ENCODE data around the gene RFTN1.

Gene RFTN1

GRCh38 chr3:16550676-16551341, 37.3 kb upstream of the RFTN1 start:
- DNase-seq (ENCODE audit: low read depth), result peak; percentile 62
- TF ChIP-seq, protein P1, sequence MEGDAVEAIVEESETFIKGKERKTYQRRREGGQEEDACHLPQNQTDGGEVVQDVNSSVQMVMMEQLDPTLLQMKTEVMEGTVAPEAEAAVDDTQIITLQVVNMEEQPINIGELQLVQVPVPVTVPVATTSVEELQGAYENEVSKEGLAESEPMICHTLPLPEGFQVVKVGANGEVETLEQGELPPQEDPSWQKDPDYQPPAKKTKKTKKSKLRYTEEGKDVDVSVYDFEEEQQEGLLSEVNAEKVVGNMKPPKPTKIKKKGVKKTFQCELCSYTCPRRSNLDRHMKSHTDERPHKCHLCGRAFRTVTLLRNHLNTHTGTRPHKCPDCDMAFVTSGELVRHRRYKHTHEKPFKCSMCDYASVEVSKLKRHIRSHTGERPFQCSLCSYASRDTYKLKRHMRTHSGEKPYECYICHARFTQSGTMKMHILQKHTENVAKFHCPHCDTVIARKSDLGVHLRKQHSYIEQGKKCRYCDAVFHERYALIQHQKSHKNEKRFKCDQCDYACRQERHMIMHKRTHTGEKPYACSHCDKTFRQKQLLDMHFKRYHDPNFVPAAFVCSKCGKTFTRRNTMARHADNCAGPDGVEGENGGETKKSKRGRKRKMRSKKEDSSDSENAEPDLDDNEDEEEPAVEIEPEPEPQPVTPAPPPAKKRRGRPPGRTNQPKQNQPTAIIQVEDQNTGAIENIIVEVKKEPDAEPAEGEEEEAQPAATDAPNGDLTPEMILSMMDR (IDR thresholded peaks at IDR 0.05; ENCODE audit: control insufficient read depth, insufficient read depth, low read depth, low read length, missing control alignments), result peak; percentile 80
- no peak overlapping the region for H3K4me3 ChIP-seq (ENCODE audit: control insufficient read depth, low read depth, low read length)

DNA sequence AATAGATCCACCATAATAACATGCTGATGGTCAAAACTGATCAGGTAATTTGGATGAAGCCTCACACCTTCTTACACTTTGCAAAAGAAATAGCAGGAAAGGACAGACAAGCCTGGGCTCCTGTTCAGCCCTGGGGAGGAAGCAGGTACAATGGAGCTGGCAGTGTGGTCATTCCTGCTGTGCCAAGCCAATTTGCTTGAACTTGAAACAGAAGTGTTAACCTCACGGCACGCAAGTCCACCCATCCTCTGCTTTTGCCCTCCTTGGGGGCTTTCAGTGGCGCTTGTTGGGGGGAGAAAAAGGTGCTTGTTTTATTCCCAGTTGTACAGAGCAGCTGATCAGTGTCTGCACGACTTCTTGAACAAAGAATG, 36.8 kb upstream of the RFTN1 start:
- no peak for DNase-seq (ENCODE audit: low read depth)
- no peak overlapping the region; the same call in none of the 2 replicates for H3K4me3 ChIP-seq (ENCODE audit: control insufficient read depth, low read depth, low read length)
- TF ChIP-seq, protein P1 (IDR thresholded peaks at IDR 0.05; ENCODE audit: control insufficient read depth, insufficient read depth, low read depth, low read length, missing control alignments), result no peak

GRCh38 chr3:16548721-16549120, 35.2 kb upstream of the RFTN1 start:
- TF ChIP-seq, protein P1 (IDR thresholded peaks at IDR 0.05; ENCODE audit: control insufficient read depth, insufficient read depth, low read depth, low read length, missing control alignments), result no peak
- DNase-seq (ENCODE audit: low read depth), result peak; percentile 31
- no peak overlapping the region for H3K4me3 ChIP-seq (ENCODE audit: control insufficient read depth, low read depth, low read length)

GRCh38 chr3:16547561-16548357, 34.3 kb upstream of the RFTN1 start:
- DNase-seq (ENCODE audit: low read depth), result no peak
- TF ChIP-seq, protein P1 (IDR thresholded peaks at IDR 0.05; ENCODE audit: control insufficient read depth, insufficient read depth, low read depth, low read length, missing control alignments), result no peak
- no peak overlapping the region for H3K4me3 ChIP-seq (ENCODE audit: control insufficient read depth, low read depth, low read length)

- TF ChIP-seq, protein P1 (IDR thresholded peaks at IDR 0.05; ENCODE audit: control insufficient read depth, insufficient read depth, low read depth, low read length, missing control alignments), result no peak
- DNase-seq (ENCODE audit: low read depth), result no peak
- no peak overlapping the region for H3K4me3 ChIP-seq (ENCODE audit: control insufficient read depth, low read depth, low read length)
Measured at GRCh38 chr3:16546186-16547010, 32.9 kb upstream of the RFTN1 start.

DNA sequence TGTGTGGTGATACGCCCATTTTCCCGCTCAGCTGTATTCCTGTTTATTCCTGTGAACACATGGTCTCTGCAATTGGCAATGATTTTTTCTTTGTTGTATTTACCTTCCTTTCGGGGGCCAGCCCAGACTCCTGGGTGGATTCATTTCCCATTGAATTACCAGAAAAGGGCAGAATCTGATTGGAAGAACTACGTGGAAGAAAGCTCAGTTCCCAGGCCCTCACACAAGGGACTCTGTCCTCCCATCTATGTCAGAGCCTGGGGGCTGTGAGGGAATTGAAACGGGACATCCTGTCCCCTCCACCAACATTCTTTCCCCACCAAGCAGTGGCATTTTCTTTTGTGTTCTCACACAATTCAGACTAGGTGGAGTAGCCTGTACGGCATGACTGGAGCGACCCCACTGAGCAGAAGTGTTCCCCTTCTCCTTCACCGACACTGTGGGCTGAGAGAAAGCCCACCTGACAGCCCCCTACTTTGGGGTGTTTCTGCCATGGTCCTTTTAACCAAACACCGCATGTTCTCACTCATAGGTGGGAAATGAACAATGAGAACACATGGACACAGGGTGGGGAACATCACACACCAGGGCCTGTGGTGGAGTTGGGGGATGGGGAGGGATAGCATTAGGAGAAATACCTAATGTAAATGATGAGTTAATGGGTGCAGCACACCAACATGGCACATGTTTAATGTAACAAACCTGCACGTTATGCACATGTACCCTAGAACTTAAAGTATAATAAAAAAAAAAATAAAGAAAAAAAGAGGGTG, 32.1 kb upstream of the RFTN1 start:
- no peak overlapping the region for H3K4me3 ChIP-seq (ENCODE audit: control insufficient read depth, low read depth, low read length)
- DNase-seq (ENCODE audit: low read depth), result no peak
- TF ChIP-seq, protein P1 (IDR thresholded peaks at IDR 0.05; ENCODE audit: control insufficient read depth, insufficient read depth, low read depth, low read length, missing control alignments), result no peak

Measured in AG09309 (cell line).